HG03097 (cell line): Measurements from ENCODE around the gene RNF10.
"Not testable (repeated sequence)": the region's sequence is repeated elsewhere in the genome, so short reads cannot be mapped to it uniquely, and the experiment has no call there.

Experiments used
- ATAC-seq: cut with Tn5 transposase; IDR thresholded peaks from one replicate; pipeline ENCODE4 v1.9.1; 2021; ENCODE audit not compliant: unreplicated experiment, low FRiP score

RNF10 gene

GRCh38 chr12:120574106-120574505 lies 40.0 kb downstream of the RNF10 start:
- ATAC-seq: no peak

GRCh38 chr12:120579179-120579578 lies 45.0 kb downstream of the RNF10 start:
- ATAC-seq: no peak

DNA sequence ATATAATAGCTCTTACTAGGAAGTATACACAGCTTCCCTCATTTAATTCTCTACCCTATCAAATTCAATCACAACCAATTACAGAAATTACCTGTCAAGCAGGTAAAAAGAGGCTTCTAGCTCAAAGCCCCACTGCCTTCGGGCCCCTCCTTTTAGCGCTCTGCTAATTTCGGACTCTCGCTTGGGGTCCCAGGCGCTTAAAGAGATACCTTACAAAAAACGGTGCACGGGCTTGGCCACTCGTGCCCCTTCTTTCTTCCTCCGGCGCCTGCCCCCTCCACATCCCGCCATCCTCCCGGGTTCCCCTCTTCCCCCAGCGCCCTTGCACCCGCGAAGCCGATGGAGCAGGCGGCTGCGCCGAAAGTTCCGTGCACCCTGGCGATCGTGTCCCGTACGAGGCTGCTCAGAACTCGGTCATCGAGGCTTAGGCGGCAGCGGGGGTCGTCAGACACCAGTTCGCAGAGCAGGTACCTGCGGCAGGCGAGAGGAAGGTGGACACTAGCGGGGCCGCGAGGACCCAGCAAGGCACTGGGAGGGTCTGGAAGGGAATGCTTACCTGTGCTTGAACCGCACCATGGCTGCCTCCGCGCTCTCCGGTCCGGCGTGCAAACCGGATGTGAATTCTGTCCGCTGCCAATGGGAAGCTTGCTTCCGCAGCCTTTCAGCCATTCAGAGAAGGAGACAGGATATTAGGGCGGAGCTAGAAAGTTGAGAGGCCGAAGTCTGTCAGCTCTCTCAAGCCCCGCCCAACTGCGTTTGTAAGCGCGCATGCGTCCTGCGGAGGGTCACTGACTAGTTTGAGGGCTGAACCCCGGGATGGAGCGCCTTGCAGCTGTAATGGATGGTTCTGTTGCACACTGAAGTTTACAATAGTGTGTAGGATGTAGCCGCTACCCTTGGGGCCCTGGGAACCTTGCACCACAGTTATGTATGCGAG lies 46.9 kb downstream of the RNF10 start, which contains the start of gene POP5:
TSS of gene POP5 (minus strand) at position 616 of the 937 bp plus-strand sequence. CDS start at position 576, 40 bp downstream.
- peak; percentile 87 for ATAC-seq

GRCh38 chr12:120581998-120582397 lies 47.8 kb downstream of the RNF10 start:
- ATAC-seq: no peak

DNA sequence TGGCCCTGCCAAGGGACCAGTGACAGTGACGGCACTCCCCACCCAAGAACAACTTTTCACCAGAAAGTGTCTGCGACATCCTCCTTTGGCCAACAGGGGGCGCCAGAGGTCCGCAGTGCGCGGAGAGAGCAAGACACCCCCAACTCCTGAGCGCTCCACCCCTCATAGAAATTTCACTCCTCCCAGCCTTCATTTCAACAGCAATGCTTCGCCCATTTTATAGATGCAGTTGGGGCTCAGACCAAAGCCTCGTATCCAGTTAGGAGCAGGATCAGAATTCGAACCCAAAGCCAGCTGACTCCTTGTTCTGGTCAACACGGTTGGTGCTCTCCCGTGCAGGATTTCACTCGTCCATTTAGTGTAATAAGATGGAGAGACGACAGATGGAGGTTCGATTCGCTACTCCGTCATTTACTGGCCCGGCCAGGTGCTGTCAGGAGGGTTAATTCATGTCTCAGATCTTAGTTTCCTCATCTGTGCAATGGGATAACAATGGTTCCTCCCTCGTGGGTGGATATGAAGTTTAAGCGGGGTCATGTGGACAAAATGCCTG lies 49.4 kb downstream of the RNF10 start:
- no peak for ATAC-seq

GRCh38 chr12:120584343-120585149 lies 50.4 kb downstream of the RNF10 start:
- no peak for ATAC-seq

GRCh38 chr12:120586206-120586605 lies 52.0 kb downstream of the RNF10 start:
- ATAC-seq: no peak

DNA sequence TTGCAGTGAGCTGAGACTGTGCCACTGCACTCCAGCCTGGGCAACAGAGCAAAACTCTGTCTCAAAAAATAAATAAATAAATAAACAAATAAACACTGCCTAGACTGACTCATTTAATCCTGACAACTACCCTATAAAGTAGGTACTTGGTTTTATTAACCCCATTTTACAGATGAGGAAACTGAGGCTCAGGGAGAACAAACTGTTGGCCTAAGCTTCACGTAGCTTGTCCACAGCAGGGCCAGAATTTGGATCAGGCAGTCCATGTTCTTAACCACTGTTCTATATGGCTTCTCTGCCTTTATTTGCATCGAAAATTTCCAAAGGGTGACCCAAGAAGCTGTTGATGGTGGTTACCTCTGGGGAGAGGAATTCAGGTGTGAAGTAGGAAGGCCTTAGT lies 52.7 kb downstream of the RNF10 start:
- ATAC-seq: no peak

DNA sequence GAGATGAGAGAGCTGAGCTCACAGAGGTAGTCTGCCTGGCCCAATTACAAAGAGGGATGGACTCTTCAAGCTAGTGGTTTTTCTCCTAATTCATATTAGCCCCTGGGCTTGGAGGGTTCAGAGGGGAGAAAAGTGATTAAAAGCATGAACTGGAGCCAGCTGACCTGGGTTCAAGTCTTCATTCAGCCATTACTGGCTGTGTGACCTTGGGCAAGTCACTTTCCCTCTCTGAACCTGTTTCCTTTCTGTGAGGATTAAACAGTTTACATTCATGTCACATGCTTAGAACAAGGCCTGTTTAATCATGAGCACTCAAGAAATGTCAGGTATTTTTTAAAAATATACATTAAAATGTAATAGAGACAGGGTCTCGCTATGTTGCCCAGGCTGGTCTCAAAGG lies 54.2 kb downstream of the RNF10 start:
- ATAC-seq: no peak

- ATAC-seq: no peak
Measured at GRCh38 chr12:120588948-120589930, 55.1 kb downstream of the RNF10 start.

DNA sequence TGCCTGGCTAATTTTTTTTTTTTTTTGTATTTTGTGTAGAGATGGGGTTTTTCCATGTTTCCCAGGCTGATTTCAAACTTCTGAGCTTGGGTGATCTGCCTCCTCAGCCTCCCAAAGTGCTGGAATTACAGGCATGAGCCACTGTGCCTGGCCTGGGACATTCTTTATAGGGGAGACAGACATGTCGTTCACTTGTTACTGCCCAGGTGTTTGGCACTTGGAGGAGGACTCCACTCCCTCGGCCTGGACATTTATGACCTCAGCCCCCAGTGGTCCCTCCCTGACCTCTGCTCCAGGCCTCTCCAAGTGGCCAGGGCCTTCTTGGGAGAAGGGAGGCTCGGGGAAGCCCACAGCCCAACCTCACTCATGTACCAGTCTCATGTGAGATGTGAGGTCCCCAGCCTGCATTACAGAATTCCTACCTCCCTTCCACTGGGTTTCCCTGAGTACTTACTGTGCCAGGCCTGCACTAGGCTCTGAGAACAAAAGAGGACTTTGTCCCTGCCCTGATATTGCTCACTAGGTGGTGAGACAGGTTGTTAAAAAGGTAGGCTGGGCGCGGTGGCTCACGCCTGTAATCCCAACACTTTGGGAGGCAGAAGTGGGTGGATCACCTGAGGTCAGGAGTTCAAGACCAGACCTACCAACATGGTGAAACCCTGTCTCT lies 56.7 kb downstream of the RNF10 start:
- no peak for ATAC-seq

DNA sequence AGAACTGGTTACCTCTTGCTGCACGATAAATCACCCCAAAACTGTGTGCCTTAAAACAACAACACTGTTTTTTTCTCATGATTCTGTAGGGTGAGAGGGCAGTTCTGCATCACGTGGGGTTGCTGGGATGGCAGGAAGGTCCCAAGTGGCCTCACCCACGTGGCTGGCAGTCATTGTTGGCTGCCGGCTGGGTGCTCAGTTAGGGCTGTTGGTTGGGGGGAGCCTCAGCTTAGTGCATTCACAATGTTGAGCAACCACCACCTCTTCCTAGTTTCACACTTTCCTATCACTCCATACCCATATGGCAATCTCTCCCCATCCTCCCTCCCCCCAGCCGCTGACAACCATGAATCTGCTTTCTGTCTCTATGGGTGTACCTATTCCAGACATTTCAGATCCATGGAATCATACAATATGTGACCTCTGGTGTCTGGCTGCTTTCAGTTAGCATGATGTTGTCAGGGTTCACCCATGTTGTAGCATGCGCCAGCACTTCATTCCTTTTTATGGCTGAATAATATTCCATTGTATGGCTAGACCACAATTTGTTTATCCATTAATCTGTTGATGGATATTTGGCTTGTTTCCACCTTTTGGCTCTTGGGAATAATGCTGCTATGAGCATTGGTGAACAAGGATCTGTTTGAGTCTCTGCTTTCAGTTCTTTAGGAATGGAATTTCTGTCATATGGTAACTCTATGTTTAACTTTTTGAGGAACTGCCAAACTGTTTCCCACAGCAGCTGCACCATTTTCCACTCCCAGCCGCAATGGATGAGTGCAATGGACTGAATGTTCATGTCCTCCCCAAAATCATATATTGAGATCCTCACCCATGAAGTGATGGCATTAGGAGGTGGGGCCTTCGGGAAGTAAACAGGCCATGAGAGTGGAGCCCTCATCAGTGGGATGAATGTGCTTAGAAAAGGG lies 58.2 kb downstream of the RNF10 start:
- ATAC-seq: no peak

DNA sequence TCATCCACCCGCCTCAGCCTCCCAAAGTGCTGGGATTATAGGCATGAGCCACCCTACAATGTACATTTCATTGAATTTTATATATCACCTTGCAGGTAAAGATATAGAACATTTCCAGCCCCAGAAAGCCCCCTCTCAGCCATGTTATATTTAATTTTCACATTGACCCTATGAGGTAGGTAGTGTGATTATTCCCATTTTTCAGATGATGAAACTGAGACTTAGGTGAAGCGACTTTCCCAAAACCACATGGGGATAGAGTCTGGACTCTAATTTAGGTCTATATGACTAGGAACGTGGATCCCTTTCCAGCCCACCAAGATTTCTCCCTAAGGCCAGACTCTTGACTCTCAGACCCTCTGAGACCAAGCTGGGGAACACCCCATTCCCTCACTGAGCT lies 62.7 kb downstream of the RNF10 start:
- ATAC-seq: no peak

DNA sequence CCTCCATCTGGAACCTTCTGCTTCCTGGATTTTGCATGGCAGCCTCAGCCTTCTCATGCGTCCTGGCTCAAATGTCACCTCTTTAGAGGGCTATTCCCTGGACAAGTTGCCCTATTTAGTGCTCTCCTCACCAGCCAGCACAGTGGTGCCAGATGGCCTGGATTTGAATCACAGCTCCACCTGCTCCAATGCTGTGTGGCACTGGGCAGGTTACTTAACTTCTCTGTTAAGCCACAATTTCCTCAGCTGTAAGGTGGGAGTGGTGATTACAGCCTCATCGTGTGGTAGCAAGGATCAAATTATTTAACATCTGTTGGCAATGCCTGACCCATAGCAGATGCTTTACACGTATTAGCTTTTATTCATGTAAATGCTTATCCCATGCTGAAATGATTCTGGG lies 63.7 kb downstream of the RNF10 start:
- ATAC-seq: no peak

DNA sequence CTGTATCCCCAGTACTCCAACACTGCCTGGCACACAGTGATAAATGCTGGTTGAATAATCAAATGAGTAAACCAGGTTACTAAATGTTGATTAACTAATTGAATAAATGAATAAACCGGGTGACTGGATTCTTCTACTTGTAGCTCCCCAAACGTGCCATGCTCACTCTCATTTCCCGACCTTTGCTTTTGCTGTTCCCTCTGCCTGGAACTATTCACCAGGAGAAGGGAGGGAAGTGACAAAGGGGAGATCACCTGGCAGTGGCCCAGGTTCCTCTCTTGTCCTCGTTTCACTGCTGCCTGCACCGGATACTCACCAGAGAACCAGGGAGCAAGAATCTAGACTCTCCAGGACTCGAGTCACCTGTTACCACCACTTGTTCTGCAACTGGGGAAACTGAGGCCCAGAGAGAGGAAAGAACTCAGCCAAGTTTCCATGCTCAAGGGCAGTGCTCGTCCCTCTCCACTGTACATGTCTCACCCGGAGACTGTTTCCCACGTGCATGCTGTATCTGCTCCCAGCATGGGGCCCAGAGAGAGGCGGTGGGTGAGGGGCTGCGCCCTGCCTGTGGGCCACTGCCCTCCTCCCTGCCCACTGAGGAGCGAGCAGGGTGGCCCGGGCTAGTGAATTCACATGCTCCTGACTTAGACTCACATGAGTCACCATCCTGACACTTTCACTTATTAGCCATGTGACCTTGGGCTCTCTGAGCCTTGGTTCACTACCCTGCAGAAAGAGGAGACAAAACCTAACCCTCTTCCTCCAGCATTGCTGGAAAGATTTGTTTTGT lies 64.7 kb downstream of the RNF10 start:
- ATAC-seq: no peak

DNA sequence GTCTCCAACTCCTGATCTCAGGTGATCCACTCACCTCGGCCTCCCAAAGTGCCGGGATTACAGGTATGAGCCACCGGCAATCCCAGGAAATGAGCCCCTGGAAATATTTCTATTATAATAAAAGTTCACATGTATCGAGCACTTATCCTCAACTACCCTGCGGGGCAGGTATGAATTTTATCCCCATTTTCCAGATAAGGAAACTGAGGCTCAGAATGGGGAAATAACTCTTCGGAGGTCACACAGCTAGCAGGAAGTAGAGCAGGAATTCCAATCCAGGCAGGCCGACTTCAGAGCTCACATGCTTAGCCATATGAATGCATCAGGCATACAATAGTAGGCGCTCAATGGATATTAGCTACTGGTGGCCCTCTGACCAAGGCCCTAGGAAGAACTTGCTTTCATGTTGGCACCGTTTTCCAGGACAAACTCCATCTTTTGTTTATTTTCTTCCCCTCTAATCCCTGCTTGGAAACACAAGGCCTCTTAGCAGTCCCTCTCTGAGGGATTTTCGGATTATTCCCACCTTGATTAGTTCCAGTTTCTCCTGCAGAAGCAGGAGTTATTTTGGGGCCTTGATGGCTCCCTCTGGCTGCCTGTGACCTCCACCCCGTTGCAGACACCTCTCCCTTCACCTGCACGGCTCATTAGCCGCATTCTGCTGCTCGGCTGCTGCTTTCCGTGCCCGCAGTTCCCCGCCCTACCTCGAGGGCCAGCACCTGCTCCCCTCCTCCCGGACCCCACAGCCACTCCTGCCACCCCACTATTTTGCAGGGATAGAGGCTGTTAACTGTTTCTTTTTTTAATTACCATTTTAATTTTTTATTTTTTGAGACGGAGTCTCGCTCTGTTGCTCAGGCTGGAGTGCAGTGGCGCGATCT lies 65.8 kb downstream of the RNF10 start:
- ATAC-seq: no peak

DNA sequence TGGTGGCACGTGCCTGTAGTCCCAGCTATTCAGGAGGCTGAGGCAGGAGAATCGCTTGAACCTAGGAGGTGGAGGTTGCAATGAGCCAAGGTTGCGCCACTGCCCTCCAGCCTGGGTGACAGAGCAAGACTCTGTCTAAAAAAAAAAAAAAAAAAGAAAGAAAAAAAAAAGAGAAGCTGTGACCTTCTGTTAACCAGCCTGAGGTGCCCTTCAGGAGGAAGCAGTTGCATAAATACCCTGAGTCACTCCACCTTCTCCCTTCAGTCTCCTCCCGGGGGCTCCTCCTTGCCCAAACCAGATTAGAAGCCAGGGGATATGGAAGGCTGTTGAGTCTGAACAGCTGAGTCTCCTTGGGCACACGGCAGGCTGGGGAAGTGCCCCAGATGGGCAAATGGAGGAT lies 68.3 kb downstream of the RNF10 start:
- ATAC-seq: not testable (repeated sequence)
